NOMO-1 treated with DMSO at 0.1 percent for 48 hours (cell line): ENCODE data around the gene TOX2.

Source experiments
- DNase-seq: peaks from one replicate; lab custom pipeline; 2025; ENCODE audit not compliant: unreplicated experiment; lab: John Stamatoyannopoulos, UW

Gene TOX2

GRCh38 chr20:44016525-44016924 is 101.9 kb downstream of the TOX2 start:
- no peak for DNase-seq

GRCh38 chr20:44017211-44017610 is 102.6 kb downstream of the TOX2 start:
- no peak for DNase-seq

- DNase-seq: no peak
Observed at GRCh38 chr20:44017905-44018258, 103.2 kb downstream of the TOX2 start.

- no peak for DNase-seq
Observed at GRCh38 chr20:44018259-44018941, 103.7 kb downstream of the TOX2 start.

GRCh38 chr20:44018942-44019637 is 104.4 kb downstream of the TOX2 start:
- DNase-seq: no peak

GRCh38 chr20:44019638-44020335 is 105.1 kb downstream of the TOX2 start:
- no peak for DNase-seq

GRCh38 chr20:44020406-44021148 is 105.9 kb downstream of the TOX2 start:
- no peak for DNase-seq

GRCh38 chr20:44021186-44021585 is 106.5 kb downstream of the TOX2 start:
- no peak for DNase-seq

GRCh38 chr20:44021900-44022299 is 107.2 kb downstream of the TOX2 start:
- DNase-seq: no peak

GRCh38 chr20:44022464-44022863 is 107.8 kb downstream of the TOX2 start:
- DNase-seq: no peak

- no peak for DNase-seq
Observed at GRCh38 chr20:44023515-44024371, 109.1 kb downstream of the TOX2 start.

- no peak for DNase-seq
Observed at GRCh38 chr20:44024820-44025580, 110.3 kb downstream of the TOX2 start.

GRCh38 chr20:44025756-44026155 is 111.1 kb downstream of the TOX2 start:
- DNase-seq: no peak

GRCh38 chr20:44026647-44027342 is 112.1 kb downstream of the TOX2 start:
- no peak for DNase-seq

- DNase-seq: no peak
Observed at GRCh38 chr20:44027343-44028002, 112.8 kb downstream of the TOX2 start.

GRCh38 chr20:44028003-44028730 is 113.5 kb downstream of the TOX2 start:
- no peak for DNase-seq

GRCh38 chr20:44028868-44029847 is 114.5 kb downstream of the TOX2 start:
- DNase-seq: no peak
